Naive B cell (primary cell): ENCODE results near the gene ADAM12. TPM values are rescaled to one million over a fixed set of nuclear protein-coding genes. Genes with fewer than 3 reads are reported as not detected.

Experiments used
- ATAC-seq, 2 donors: fragments of 150-1000 bp; cut with Tn5 transposase; 2 replicates each; pipeline ENCODE4 v1.10.0; 2021; ENCODE audit warnings: low read depth in 2 of 2, mild to moderate bottlenecking in 2 of 2, moderate library complexity in 2 of 2
- DNase-seq: peaks from one replicate; pipeline ENCODE4 v3.0.0; 2022
- H3K27ac Mint-ChIP-seq, 6 donors: one replicate each; pipeline ENCODE4 v1.8.0; 2020 to 2022; ENCODE audit warnings: mild to moderate bottlenecking in 6 of 6, mixed read lengths in 6 of 6, moderate library complexity in 5 of 6, inconsistent platforms in 2 of 6
- H3K27me3 Mint-ChIP-seq, 3 donors: one replicate each; pipeline ENCODE4 v1.8.0; 2021 to 2022; ENCODE audit warnings: mixed read lengths in 3 of 3, mild to moderate bottlenecking in 1 of 3
- H3K36me3 Mint-ChIP-seq, 2 donors: one replicate each; pipeline ENCODE4 v1.8.0; 2020 to 2022; ENCODE audit warnings: mixed read lengths in 2 of 2, inconsistent platforms in 1 of 2, mild to moderate bottlenecking in 1 of 2
- H3K4me1 Mint-ChIP-seq, 3 donors: one replicate each; pipeline ENCODE4 v1.8.0; 2020 to 2022; ENCODE audit warnings: mixed read lengths in 3 of 3, inconsistent platforms in 1 of 3, mild to moderate bottlenecking in 1 of 3, moderate library complexity in 1 of 3
- H3K4me3 Mint-ChIP-seq, 8 donors: one replicate each; pipeline ENCODE4 v1.8.0; 2020 to 2022; ENCODE audit warnings: mild to moderate bottlenecking in 8 of 8, mixed read lengths in 8 of 8, moderate library complexity in 8 of 8, inconsistent platforms in 2 of 8
- H3K9me3 Mint-ChIP-seq, 7 donors: one replicate each; pipeline ENCODE4 v1.8.0; 2020 to 2022; ENCODE audit warnings: mixed read lengths in 7 of 7, mild to moderate bottlenecking in 5 of 7, inconsistent platforms in 2 of 7, moderate library complexity in 1 of 7
- polyA plus RNA-seq, 6 donors: library from polyadenylated mRNA; unstranded; fragments of 300-500 nt; fragmentation: Illumina TruSeq; gene quantifications; one replicate each; pipeline ENCODE4 v1.2.3, GENCODE V29; 2021; ENCODE audit warnings: low read depth in 6 of 6

Gene ADAM12
- polyA plus RNA-seq, 6 donors from 2014 or later = 0.07 to 0.08 TPM; not detected in 4

GRCh38 chr10:126277181-126277580 lies 111.1 kb downstream of the ADAM12 start:
- ATAC-seq = no peak
- no peak overlapping the region for H3K27ac Mint-ChIP-seq
- no peaks in the 10 kb centered on the region for H3K36me3 Mint-ChIP-seq
- H3K9me3 Mint-ChIP-seq = no peaks in the 10 kb centered on the region
- H3K27me3 Mint-ChIP-seq = peaks cover 0 to 4% (median 0%) of the 10 kb centered on the region in 3 donors
- DNase-seq = no peak
- H3K4me3 Mint-ChIP-seq = no peak overlapping the region
- H3K4me1 Mint-ChIP-seq = no peaks in the 10 kb centered on the region

- H3K36me3 Mint-ChIP-seq = no peaks in the 10 kb centered on the region
- H3K4me3 Mint-ChIP-seq = no peak overlapping the region
- DNase-seq (no peak), ATAC-seq (no peak)
- no peak overlapping the region for H3K27ac Mint-ChIP-seq
- no peaks in the 10 kb centered on the region for H3K27me3 Mint-ChIP-seq
- H3K9me3 Mint-ChIP-seq = peaks cover 0 to 8% (median 0%) of the 10 kb centered on the region in 7 donors
- no peaks in the 10 kb centered on the region for H3K4me1 Mint-ChIP-seq
Observed at GRCh38 chr10:126272526-126272925, 115.8 kb downstream of the ADAM12 start.

GRCh38 chr10:126270111-126270510 lies 118.2 kb downstream of the ADAM12 start:
- H3K36me3 Mint-ChIP-seq = no peaks in the 10 kb centered on the region
- H3K4me3 Mint-ChIP-seq = no peak overlapping the region
- DNase-seq (no peak), ATAC-seq (no peak)
- peaks cover 0 to 11% (median 5%) of the 10 kb centered on the region in 7 donors for H3K9me3 Mint-ChIP-seq
- no peaks in the 10 kb centered on the region for H3K4me1 Mint-ChIP-seq
- H3K27me3 Mint-ChIP-seq = peaks cover 0 to 3% (median 0%) of the 10 kb centered on the region in 3 donors
- no peak overlapping the region for H3K27ac Mint-ChIP-seq

GRCh38 chr10:126268013-126268920 lies 120.0 kb downstream of the ADAM12 start:
- Mint-ChIP-seq H3K4me3 (no peak overlapping the region), H3K27ac (no peak overlapping the region), H3K4me1 (no peaks in the 10 kb centered on the region), H3K9me3 (peaks cover 0 to 11% (median 5%) of the 10 kb centered on the region in 7 donors), H3K27me3 (peaks cover 0 to 6% (median 2%) of the 10 kb centered on the region in 3 donors), H3K36me3 (no peaks in the 10 kb centered on the region)
- ATAC-seq (no peak), DNase-seq (no peak)

- ATAC-seq = no peak
- H3K27ac Mint-ChIP-seq = peak overlapping the region in 1 of 6 donors; percentile 36
- H3K4me3 Mint-ChIP-seq = no peak overlapping the region
- peaks cover 0 to 11% (median 2%) of the 10 kb centered on the region in 7 donors for H3K9me3 Mint-ChIP-seq
- no peak for DNase-seq
- H3K36me3 Mint-ChIP-seq = no peaks in the 10 kb centered on the region
- H3K27me3 Mint-ChIP-seq = peaks cover 0 to 13% (median 9%) of the 10 kb centered on the region in 3 donors
- H3K4me1 Mint-ChIP-seq = no peaks in the 10 kb centered on the region
Observed at GRCh38 chr10:126264102-126265018, 123.9 kb downstream of the ADAM12 start.

GRCh38 chr10:126263006-126263676 lies 125.1 kb downstream of the ADAM12 start:
- no peak for DNase-seq
- H3K36me3 Mint-ChIP-seq = no peaks in the 10 kb centered on the region
- H3K9me3 Mint-ChIP-seq = peaks cover 0 to 11% (median 2%) of the 10 kb centered on the region in 7 donors
- H3K4me3 Mint-ChIP-seq = no peak overlapping the region
- no peaks in the 10 kb centered on the region for H3K4me1 Mint-ChIP-seq
- H3K27ac Mint-ChIP-seq = no peak overlapping the region
- H3K27me3 Mint-ChIP-seq = peaks cover 0 to 20% (median 15%) of the 10 kb centered on the region in 3 donors
- no peak for ATAC-seq

GRCh38 chr10:126262233-126262838 lies 125.9 kb downstream of the ADAM12 start:
- H3K4me3 Mint-ChIP-seq = no peak overlapping the region
- H3K27ac Mint-ChIP-seq = no peak overlapping the region
- H3K9me3 Mint-ChIP-seq = peaks cover 0 to 11% (median 2%) of the 10 kb centered on the region in 7 donors
- no peak for DNase-seq
- no peaks in the 10 kb centered on the region for H3K4me1 Mint-ChIP-seq
- ATAC-seq = no peak
- H3K27me3 Mint-ChIP-seq = peaks cover 0 to 20% (median 17%) of the 10 kb centered on the region in 3 donors
- H3K36me3 Mint-ChIP-seq = no peaks in the 10 kb centered on the region

GRCh38 chr10:126259760-126260479 lies 128.4 kb downstream of the ADAM12 start:
- ATAC-seq (no peak), DNase-seq (no peak)
- Mint-ChIP-seq H3K27ac (no peak overlapping the region), H3K27me3 (peaks cover 7 to 25% (median 15%) of the 10 kb centered on the region in 3 donors), H3K4me3 (peak overlapping the region in 1 of 8 donors; percentile 80), H3K4me1 (no peaks in the 10 kb centered on the region), H3K9me3 (peaks cover 0 to 2% (median 0%) of the 10 kb centered on the region in 7 donors), H3K36me3 (no peaks in the 10 kb centered on the region)

- Mint-ChIP-seq H3K27ac (no peak overlapping the region), H3K36me3 (peaks cover 0 to 3% of the 10 kb centered on the region in 2 donors), H3K27me3 (peaks cover 12 to 21% (median 20%) of the 10 kb centered on the region in 3 donors), H3K9me3 (peaks cover 0 to 4% (median 2%) of the 10 kb centered on the region in 7 donors), H3K4me3 (no peak overlapping the region), H3K4me1 (peaks cover 0 to 3% (median 0%) of the 10 kb centered on the region in 3 donors)
- no peak for ATAC-seq
- DNase-seq = no peak
Observed at GRCh38 chr10:126256864-126257263, 131.4 kb downstream of the ADAM12 start.

GRCh38 chr10:126255313-126255712 lies 133.0 kb downstream of the ADAM12 start:
- peaks cover 12 to 20% (median 13%) of the 10 kb centered on the region in 3 donors for H3K27me3 Mint-ChIP-seq
- peaks cover 0 to 12% of the 10 kb centered on the region in 2 donors for H3K36me3 Mint-ChIP-seq
- no peak for ATAC-seq
- H3K27ac Mint-ChIP-seq = peak overlapping the region in 1 of 6 donors; percentile 5
- peaks cover 0 to 11% (median 0%) of the 10 kb centered on the region in 3 donors for H3K4me1 Mint-ChIP-seq
- H3K9me3 Mint-ChIP-seq = peaks cover 0 to 13% (median 4%) of the 10 kb centered on the region in 7 donors
- no peak for DNase-seq
- H3K4me3 Mint-ChIP-seq = no peak overlapping the region

GRCh38 chr10:126253611-126253998 lies 134.7 kb downstream of the ADAM12 start:
- peaks cover 0 to 12% of the 10 kb centered on the region in 2 donors for H3K36me3 Mint-ChIP-seq
- peaks cover 0 to 11% (median 0%) of the 10 kb centered on the region in 3 donors for H3K4me1 Mint-ChIP-seq
- peaks cover 0 to 13% (median 2%) of the 10 kb centered on the region in 7 donors for H3K9me3 Mint-ChIP-seq
- ATAC-seq = no peak
- H3K27ac Mint-ChIP-seq = no peak overlapping the region
- peaks cover 10 to 13% (median 12%) of the 10 kb centered on the region in 3 donors for H3K27me3 Mint-ChIP-seq
- no peak for DNase-seq
- H3K4me3 Mint-ChIP-seq = no peak overlapping the region
